Measurements from ENCODE around the gene SKI. TPM values are rescaled to one million over a fixed set of nuclear protein-coding genes. Genes with fewer than 3 reads are reported as not detected.

The SKI gene
- total and polyA plus RNA-seq, 5 donors from 2014 or later = 0.25 to 218 (median 0.35) TPM

GRCh38 chr1:2312515-2313301 lies 84.6 kb downstream of the SKI start:
- no peaks in the 10 kb centered on the region for H3K9me3 Mint-ChIP-seq
- H3K4me3 Mint-ChIP-seq = peak overlapping the region in 3 of 4 donors; percentile 64 to 80 (median 68)
- H3K9me3 ChIP-seq (ENCODE audit: control insufficient read depth in 2 of 2, low read length in 2 of 2) = no peaks in the 10 kb centered on the region
- H3K4me1 ChIP-seq (ENCODE audit: control insufficient read depth, insufficient read depth, low read length, poor library complexity, severe bottlenecking) = peaks cover 43% of the 10 kb centered on the region
- no peaks in the 10 kb centered on the region for H3K27me3 ChIP-seq (ENCODE audit: control insufficient read depth, insufficient read depth, low read length)
- peaks cover 10% of the 10 kb centered on the region for H3K36me3 Mint-ChIP-seq
- no peak overlapping the region for H3K4me3 ChIP-seq (ENCODE audit: low read depth, low read length)
- peak overlapping the region; percentile 83 for H3K27ac ChIP-seq (ENCODE audit: insufficient read depth, low read length, poor library complexity, severe bottlenecking)
- H3K27me3 Mint-ChIP-seq = no peaks in the 10 kb centered on the region
- peaks cover 12% of the 10 kb centered on the region for H3K36me3 ChIP-seq (ENCODE audit: control insufficient read depth, insufficient read depth, low read length)
- DNase-seq = no peak
- H3K4me1 Mint-ChIP-seq = peaks cover 0 to 20% (median 4%) of the 10 kb centered on the region in 4 donors
- no peak overlapping the region for H3K27ac Mint-ChIP-seq
- ATAC-seq (ENCODE audit: low read depth in 2 of 2) = no peak

DNA sequence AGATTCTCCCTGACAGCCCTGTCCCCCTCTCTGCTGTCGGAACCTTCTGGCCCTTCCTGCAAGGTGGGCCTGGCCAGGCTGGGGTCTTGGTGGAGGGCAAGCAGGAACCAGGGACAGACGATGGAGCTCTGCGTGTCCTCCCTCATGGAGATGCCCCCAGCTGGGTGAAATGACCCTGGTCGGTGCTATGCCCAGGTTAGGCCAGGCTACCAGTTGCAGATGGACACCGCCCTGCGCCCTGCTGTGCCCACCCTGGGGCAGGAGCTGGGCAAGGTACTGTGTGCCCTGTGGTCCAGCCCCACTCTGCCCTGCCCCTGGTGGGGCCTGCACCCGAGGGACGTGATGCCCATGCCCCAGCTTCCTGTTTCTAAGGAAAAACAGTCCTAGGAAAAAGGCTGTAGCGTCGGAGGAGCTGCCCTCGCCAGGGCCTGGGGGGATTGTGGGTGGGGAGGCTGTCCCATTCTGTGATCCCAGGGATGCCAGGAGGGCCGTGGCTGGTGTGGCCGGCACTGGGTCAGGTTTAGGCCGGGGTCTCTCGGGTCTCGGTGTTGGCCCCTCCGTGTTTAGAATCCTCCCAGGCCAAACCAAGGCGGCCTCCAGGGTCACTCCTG lies 85.6 kb downstream of the SKI start:
- H3K27me3 Mint-ChIP-seq = no peaks in the 10 kb centered on the region
- no peaks in the 10 kb centered on the region for H3K36me3 Mint-ChIP-seq
- ATAC-seq (ENCODE audit: low read depth in 2 of 2) = no peak
- H3K4me3 Mint-ChIP-seq = peak overlapping the region in 3 of 4 donors; percentile 43 to 80 (median 46)
- DNase-seq = no peak
- peaks cover 0 to 20% (median 0%) of the 10 kb centered on the region in 4 donors for H3K4me1 Mint-ChIP-seq
- H3K9me3 Mint-ChIP-seq = no peaks in the 10 kb centered on the region
- Histone ChIP-seq H3K9me3 (ENCODE audit: control insufficient read depth in 2 of 2, low read length in 2 of 2) (no peaks in the 10 kb centered on the region), H3K4me3 (ENCODE audit: low read depth, low read length) (no peak overlapping the region), H3K4me1 (ENCODE audit: control insufficient read depth, insufficient read depth, low read length, poor library complexity, severe bottlenecking) (peaks cover 46% of the 10 kb centered on the region), H3K27me3 (ENCODE audit: control insufficient read depth, insufficient read depth, low read length) (no peaks in the 10 kb centered on the region), H3K36me3 (ENCODE audit: control insufficient read depth, insufficient read depth, low read length) (peaks cover 1% of the 10 kb centered on the region), H3K27ac (ENCODE audit: insufficient read depth, low read length, poor library complexity, severe bottlenecking) (peak overlapping the region; percentile 83)
- H3K27ac Mint-ChIP-seq = peak overlapping the region in 1 of 3 donors; percentile 79

GRCh38 chr1:2314273-2314802 lies 86.2 kb downstream of the SKI start:
- no peaks in the 10 kb centered on the region for H3K9me3 ChIP-seq (ENCODE audit: control insufficient read depth in 2 of 2, low read length in 2 of 2)
- Mint-ChIP-seq H3K9me3 (no peaks in the 10 kb centered on the region), H3K36me3 (no peaks in the 10 kb centered on the region), H3K4me3 (peak overlapping the region in 1 of 4 donors; percentile 46), H3K27me3 (no peaks in the 10 kb centered on the region), H3K4me1 (peaks cover 0 to 22% (median 0%) of the 10 kb centered on the region in 4 donors), H3K27ac (peak overlapping the region in 1 of 3 donors; percentile 79)
- H3K36me3 ChIP-seq (ENCODE audit: control insufficient read depth, insufficient read depth, low read length) = no peaks in the 10 kb centered on the region
- peaks cover 46% of the 10 kb centered on the region for H3K4me1 ChIP-seq (ENCODE audit: control insufficient read depth, insufficient read depth, low read length, poor library complexity, severe bottlenecking)
- peak; percentile 7 to 22 for ATAC-seq (ENCODE audit: low read depth in 2 of 2)
- peak overlapping the region; percentile 83 for H3K27ac ChIP-seq (ENCODE audit: insufficient read depth, low read length, poor library complexity, severe bottlenecking)
- no peaks in the 10 kb centered on the region for H3K27me3 ChIP-seq (ENCODE audit: control insufficient read depth, insufficient read depth, low read length)
- peak in 1 of 3 donors; percentile 33 for DNase-seq
- H3K4me3 ChIP-seq (ENCODE audit: low read depth, low read length) = no peak overlapping the region

DNA sequence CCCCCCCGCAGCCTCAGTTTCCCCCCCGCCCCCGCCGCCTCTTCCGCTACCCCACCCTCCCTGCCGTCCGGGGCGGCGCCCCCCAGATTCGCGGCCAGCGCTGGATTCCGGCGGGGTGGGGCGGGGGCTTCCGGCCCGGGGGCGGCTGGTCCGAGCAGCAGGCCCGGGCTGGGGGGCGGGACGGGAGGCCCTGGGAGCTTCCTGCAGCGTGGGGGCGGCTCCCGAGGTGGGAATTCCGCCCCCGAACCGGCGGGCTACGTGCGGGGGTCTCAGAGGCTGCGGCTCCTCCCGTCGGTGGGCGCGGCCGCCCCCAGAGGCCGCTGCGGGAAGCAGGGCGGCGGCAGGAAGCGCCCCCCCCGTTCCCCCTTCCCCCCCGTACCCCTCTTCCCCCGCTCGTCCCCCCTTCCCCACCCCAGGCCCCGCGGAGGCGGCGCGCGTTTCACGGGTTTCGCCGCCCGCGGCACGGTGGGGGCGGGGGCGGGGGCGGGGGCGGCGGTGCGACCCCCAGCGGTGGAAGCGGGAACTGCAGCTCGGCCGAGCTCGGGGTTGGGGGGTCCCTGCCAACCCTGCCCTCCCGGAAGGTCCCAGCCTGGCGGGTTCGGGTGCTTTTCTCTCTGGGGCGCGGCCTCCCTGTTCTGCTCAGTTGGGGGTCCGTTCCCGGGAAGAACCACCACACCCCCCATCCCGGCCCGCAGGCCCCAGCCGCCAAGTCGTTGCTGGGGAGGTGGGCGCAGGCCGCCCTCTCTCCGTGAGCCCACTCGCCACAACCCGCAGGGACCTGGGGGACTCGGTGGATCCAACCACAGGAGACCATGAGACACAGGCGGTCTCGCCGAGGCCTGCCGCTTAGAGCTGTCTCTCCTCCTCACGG lies 86.9 kb downstream of the SKI start:
- H3K9me3 Mint-ChIP-seq = no peaks in the 10 kb centered on the region
- peak overlapping the region in 1 of 4 donors; percentile 61 for H3K4me3 Mint-ChIP-seq
- Histone ChIP-seq H3K27ac (ENCODE audit: insufficient read depth, low read length, poor library complexity, severe bottlenecking) (peak overlapping the region; percentile 83), H3K4me3 (ENCODE audit: low read depth, low read length) (no peak overlapping the region), H3K27me3 (ENCODE audit: control insufficient read depth, insufficient read depth, low read length) (no peaks in the 10 kb centered on the region), H3K4me1 (ENCODE audit: control insufficient read depth, insufficient read depth, low read length, poor library complexity, severe bottlenecking) (peaks cover 46% of the 10 kb centered on the region), H3K9me3 (ENCODE audit: control insufficient read depth in 2 of 2, low read length in 2 of 2) (no peaks in the 10 kb centered on the region), H3K36me3 (ENCODE audit: control insufficient read depth, insufficient read depth, low read length) (no peaks in the 10 kb centered on the region)
- H3K36me3 Mint-ChIP-seq = no peaks in the 10 kb centered on the region
- ATAC-seq (ENCODE audit: low read depth in 2 of 2) = peak; percentile 50 to 52
- peak; percentile 57 to 73 (median 68) for DNase-seq
- peaks cover 0 to 22% (median 0%) of the 10 kb centered on the region in 4 donors for H3K4me1 Mint-ChIP-seq
- no peaks in the 10 kb centered on the region for H3K27me3 Mint-ChIP-seq
- peak overlapping the region in 1 of 3 donors; percentile 65 for H3K27ac Mint-ChIP-seq

DNA sequence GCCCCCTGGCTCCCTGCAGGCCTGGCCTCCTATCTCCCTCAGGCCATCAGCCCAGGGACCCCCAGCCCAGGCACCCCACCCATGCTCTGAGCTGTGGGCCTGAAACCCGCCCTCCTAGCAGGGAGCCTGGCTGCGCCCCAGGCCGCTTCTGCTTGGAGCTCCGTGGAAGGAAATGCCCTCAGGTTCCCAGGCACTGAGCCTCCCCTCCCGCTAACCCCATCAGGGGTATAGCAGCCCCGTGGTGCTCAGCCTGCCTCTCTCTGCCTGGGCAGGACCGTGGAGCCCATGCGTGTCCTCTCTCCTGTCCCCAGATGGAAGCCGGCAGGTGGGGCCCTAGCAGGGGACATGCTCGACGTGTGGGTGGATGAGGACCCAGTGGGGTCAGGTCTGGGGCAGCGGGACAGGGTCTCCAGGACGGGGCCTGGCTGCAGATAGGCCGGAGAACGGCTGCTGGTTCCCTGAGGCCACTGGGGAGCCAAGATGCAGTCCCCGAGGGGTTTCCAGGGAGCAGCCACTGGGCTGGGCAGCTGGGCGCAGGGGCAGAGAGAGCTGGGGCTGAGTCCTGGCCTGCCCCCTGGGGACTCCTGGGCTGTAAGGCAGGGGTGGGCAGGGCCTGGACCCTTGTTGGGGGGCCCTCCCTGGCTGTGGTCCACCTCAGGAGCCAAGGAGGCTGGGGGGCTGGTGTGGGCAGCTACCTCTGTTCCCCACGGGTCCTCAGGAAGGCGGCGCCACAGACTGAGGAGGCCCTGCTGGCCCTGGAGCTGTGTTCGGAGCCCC lies 87.7 kb downstream of the SKI start:
- Mint-ChIP-seq H3K4me1 (peaks cover 0 to 22% (median 0%) of the 10 kb centered on the region in 4 donors), H3K4me3 (peak overlapping the region in 2 of 4 donors; percentile 39 to 61), H3K9me3 (no peaks in the 10 kb centered on the region), H3K27me3 (no peaks in the 10 kb centered on the region), H3K36me3 (no peaks in the 10 kb centered on the region), H3K27ac (peak overlapping the region in 2 of 3 donors; percentile 69 to 79)
- ATAC-seq (ENCODE audit: low read depth in 2 of 2) (no peak), DNase-seq (no peak)
- no peak overlapping the region for H3K4me3 ChIP-seq (ENCODE audit: low read depth, low read length)
- H3K9me3 ChIP-seq (ENCODE audit: control insufficient read depth in 2 of 2, low read length in 2 of 2) = no peaks in the 10 kb centered on the region
- peak overlapping the region; percentile 83 for H3K27ac ChIP-seq (ENCODE audit: insufficient read depth, low read length, poor library complexity, severe bottlenecking)
- no peaks in the 10 kb centered on the region for H3K27me3 ChIP-seq (ENCODE audit: control insufficient read depth, insufficient read depth, low read length)
- peaks cover 46% of the 10 kb centered on the region for H3K4me1 ChIP-seq (ENCODE audit: control insufficient read depth, insufficient read depth, low read length, poor library complexity, severe bottlenecking)
- no peaks in the 10 kb centered on the region for H3K36me3 ChIP-seq (ENCODE audit: control insufficient read depth, insufficient read depth, low read length)

DNA sequence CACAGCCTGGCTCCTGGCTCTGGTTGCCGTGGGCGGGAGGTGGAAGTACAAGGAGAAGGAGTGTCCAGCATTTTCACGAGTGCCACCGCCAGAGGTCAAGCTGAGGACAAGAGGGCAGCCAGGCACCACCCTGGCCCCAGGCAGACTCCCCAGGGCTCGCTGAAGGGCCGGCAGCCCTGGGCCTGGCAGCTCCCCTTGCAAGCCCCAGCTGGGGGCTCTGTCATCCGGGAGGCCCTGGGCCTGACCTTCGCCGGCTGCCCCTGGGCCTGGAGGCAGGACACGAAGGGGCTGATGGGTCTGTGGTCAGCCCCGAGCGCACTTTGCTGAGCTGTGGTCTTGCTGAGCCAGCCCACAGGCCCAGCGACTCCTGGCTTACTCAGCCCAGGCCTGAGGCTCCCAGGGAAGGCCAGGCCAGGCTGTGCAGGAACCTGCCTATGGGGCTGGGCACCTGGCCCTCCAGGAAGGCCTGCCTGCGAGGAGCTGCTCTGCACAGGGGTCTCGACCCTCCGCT lies 88.4 kb downstream of the SKI start:
- Mint-ChIP-seq H3K9me3 (no peaks in the 10 kb centered on the region), H3K4me1 (peaks cover 0 to 19% (median 0%) of the 10 kb centered on the region in 4 donors), H3K27me3 (no peaks in the 10 kb centered on the region), H3K36me3 (no peaks in the 10 kb centered on the region), H3K4me3 (no peak overlapping the region), H3K27ac (peak overlapping the region in 2 of 3 donors; percentile 69 to 79)
- Histone ChIP-seq H3K4me1 (ENCODE audit: control insufficient read depth, insufficient read depth, low read length, poor library complexity, severe bottlenecking) (peaks cover 45% of the 10 kb centered on the region), H3K36me3 (ENCODE audit: control insufficient read depth, insufficient read depth, low read length) (no peaks in the 10 kb centered on the region), H3K9me3 (ENCODE audit: control insufficient read depth in 2 of 2, low read length in 2 of 2) (no peaks in the 10 kb centered on the region), H3K4me3 (ENCODE audit: low read depth, low read length) (no peak overlapping the region), H3K27me3 (ENCODE audit: control insufficient read depth, insufficient read depth, low read length) (no peaks in the 10 kb centered on the region), H3K27ac (ENCODE audit: insufficient read depth, low read length, poor library complexity, severe bottlenecking) (no peak overlapping the region)
- ATAC-seq (ENCODE audit: low read depth in 2 of 2) (no peak), DNase-seq (no peak)
